HL-60 (cell line): ENCODE data around the gene LYRM2.

Experiments used
- DNase-seq, 2 experiments: peaks; one replicate each; pipeline ENCODE4 v3.0.0-alpha.2; 2010 to 2020; ENCODE audit warnings: low read depth in 1 of 2, low spot score in 1 of 2
- H3K27ac ChIP-seq: fragments of 250-450 bp; sonication (Bioruptor Pico); replicated peaks from 2 replicates; pipeline ENCODE4 v1.5.1; 2020; ENCODE audit warnings: mild to moderate bottlenecking, moderate library complexity
- H3K27me3 ChIP-seq: fragments of 250-450 bp; sonication (Bioruptor Pico); 2 replicates; pipeline ENCODE4 v1.5.1; 2021; ENCODE audit warnings: mild to moderate bottlenecking, moderate library complexity; ENCODE audit not compliant: insufficient read depth, poor library complexity, severe bottlenecking
- H3K4me3 ChIP-seq: replicated peaks from 2 replicates; pipeline ENCODE4 v1.5.1; 2011; ENCODE audit warnings: mild to moderate bottlenecking, control low read depth, low read length; ENCODE audit not compliant: insufficient read depth
- GABPA ChIP-seq: IDR thresholded peaks from 2 replicates; pipeline ENCODE4 v1.6.1; 2012; ENCODE audit warnings: low read depth
- POLR2AphosphoS5 ChIP-seq: IDR thresholded peaks from 2 replicates; pipeline ENCODE4 v1.6.1; 2012; ENCODE audit warnings: low read depth
- SPI1 ChIP-seq: IDR thresholded peaks from 2 replicates; pipeline ENCODE4 v1.6.1; 2012; ENCODE audit warnings: low read depth, mild to moderate bottlenecking, borderline replicate concordance
- TF ChIP-seq, protein P1 (sequence below): IDR thresholded peaks from one replicate; pipeline ENCODE4 v1.5.1; 2011; ENCODE audit warnings: low read length, control low read depth, inconsistent platforms; ENCODE audit not compliant: insufficient read depth
- TF ChIP-seq, protein P2 (sequence below): IDR thresholded peaks from 2 replicates; pipeline ENCODE4 v1.6.1; 2012; ENCODE audit warnings: low read depth; ENCODE audit not compliant: insufficient replicate concordance

LYRM2 gene

GRCh38 chr6:89555031-89555430 lies 83.5 kb downstream of the LYRM2 start:
- Histone ChIP-seq H3K4me3 (no peak overlapping the region), H3K27ac (no peak overlapping the region), H3K27me3 (peaks cover 2% of the 10 kb centered on the region)
- DNase-seq = no peak
- TF ChIP-seq SPI1 (no peak), POLR2AphosphoS5 (no peak)
- TF ChIP-seq, protein P1, sequence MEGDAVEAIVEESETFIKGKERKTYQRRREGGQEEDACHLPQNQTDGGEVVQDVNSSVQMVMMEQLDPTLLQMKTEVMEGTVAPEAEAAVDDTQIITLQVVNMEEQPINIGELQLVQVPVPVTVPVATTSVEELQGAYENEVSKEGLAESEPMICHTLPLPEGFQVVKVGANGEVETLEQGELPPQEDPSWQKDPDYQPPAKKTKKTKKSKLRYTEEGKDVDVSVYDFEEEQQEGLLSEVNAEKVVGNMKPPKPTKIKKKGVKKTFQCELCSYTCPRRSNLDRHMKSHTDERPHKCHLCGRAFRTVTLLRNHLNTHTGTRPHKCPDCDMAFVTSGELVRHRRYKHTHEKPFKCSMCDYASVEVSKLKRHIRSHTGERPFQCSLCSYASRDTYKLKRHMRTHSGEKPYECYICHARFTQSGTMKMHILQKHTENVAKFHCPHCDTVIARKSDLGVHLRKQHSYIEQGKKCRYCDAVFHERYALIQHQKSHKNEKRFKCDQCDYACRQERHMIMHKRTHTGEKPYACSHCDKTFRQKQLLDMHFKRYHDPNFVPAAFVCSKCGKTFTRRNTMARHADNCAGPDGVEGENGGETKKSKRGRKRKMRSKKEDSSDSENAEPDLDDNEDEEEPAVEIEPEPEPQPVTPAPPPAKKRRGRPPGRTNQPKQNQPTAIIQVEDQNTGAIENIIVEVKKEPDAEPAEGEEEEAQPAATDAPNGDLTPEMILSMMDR = no peak
- TF ChIP-seq, protein P2, sequence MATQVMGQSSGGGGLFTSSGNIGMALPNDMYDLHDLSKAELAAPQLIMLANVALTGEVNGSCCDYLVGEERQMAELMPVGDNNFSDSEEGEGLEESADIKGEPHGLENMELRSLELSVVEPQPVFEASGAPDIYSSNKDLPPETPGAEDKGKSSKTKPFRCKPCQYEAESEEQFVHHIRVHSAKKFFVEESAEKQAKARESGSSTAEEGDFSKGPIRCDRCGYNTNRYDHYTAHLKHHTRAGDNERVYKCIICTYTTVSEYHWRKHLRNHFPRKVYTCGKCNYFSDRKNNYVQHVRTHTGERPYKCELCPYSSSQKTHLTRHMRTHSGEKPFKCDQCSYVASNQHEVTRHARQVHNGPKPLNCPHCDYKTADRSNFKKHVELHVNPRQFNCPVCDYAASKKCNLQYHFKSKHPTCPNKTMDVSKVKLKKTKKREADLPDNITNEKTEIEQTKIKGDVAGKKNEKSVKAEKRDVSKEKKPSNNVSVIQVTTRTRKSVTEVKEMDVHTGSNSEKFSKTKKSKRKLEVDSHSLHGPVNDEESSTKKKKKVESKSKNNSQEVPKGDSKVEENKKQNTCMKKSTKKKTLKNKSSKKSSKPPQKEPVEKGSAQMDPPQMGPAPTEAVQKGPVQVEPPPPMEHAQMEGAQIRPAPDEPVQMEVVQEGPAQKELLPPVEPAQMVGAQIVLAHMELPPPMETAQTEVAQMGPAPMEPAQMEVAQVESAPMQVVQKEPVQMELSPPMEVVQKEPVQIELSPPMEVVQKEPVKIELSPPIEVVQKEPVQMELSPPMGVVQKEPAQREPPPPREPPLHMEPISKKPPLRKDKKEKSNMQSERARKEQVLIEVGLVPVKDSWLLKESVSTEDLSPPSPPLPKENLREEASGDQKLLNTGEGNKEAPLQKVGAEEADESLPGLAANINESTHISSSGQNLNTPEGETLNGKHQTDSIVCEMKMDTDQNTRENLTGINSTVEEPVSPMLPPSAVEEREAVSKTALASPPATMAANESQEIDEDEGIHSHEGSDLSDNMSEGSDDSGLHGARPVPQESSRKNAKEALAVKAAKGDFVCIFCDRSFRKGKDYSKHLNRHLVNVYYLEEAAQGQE = no peak

DNA sequence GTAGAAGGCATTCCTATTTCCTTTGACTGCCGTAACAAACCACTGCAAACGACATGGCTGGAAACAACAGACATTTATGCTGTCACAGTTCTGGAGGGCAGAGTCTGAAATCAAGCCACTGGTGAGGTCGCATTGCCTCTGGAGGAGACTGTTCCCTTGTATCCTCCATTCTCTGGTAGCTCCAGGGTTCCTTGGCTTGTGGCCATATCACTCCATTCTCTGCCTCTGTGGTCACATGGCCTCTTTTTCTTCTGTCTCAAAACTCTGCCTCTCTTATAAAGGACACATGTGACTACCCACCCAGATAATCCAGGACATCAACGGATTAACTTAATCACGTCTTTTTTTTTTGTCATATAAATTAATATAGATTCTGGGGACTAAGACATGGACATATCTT lies 84.4 kb downstream of the LYRM2 start:
- DNase-seq = no peak
- Histone ChIP-seq H3K4me3 (no peak overlapping the region), H3K27me3 (peaks cover 2% of the 10 kb centered on the region), H3K27ac (no peak overlapping the region)
- TF ChIP-seq, protein P1 = no peak
- TF ChIP-seq, protein P2 = no peak
- TF ChIP-seq POLR2AphosphoS5 = no peak
- no peak for TF ChIP-seq GABPA
- TF ChIP-seq SPI1 = no peak

GRCh38 chr6:89553431-89553830 lies 85.1 kb downstream of the LYRM2 start:
- no peak for DNase-seq
- H3K27ac ChIP-seq = no peak overlapping the region
- no peak overlapping the region for H3K4me3 ChIP-seq
- H3K27me3 ChIP-seq = peaks cover 2% of the 10 kb centered on the region
- TF ChIP-seq, protein P1 = no peak
- TF ChIP-seq POLR2AphosphoS5 = no peak
- no peak for TF ChIP-seq GABPA
- TF ChIP-seq, protein P2 = no peak
